ENCODE data around the gene DCAF7. TPM values are rescaled to one million over a fixed set of nuclear protein-coding genes. Genes with fewer than 3 reads are reported as not detected.

Gene DCAF7
- total and polyA plus RNA-seq, 7 experiments from 2014 or later = 26.0 to 128 (median 70.0) TPM

GRCh38 chr17:63544467-63545301 is 5.6 kb upstream of the DCAF7 start:
- Histone ChIP-seq H3K4me3 (ENCODE audit: low read length) (no peak overlapping the region), H3K27ac (ENCODE audit: low read depth, low read length) (no peak overlapping the region), H3K27me3 (ENCODE audit: control insufficient read depth in 2 of 2, insufficient read depth in 2 of 2, low read length in 2 of 2) (no peaks in the 10 kb centered on the region), H3K36me3 (ENCODE audit: control insufficient read depth in 2 of 3, insufficient read depth in 3 of 3, low read length in 3 of 3) (no peaks in the 10 kb centered on the region), H3K9me3 (ENCODE audit: control insufficient read depth in 2 of 3, low read length in 3 of 3) (no peaks in the 10 kb centered on the region), H3K4me1 (ENCODE audit: control insufficient read depth in 2 of 2, insufficient read depth in 2 of 2, low read length in 2 of 2) (no peaks in the 10 kb centered on the region)
- H3K27me3 Mint-ChIP-seq = peaks cover 3 to 13% (median 10%) of the 10 kb centered on the region in 5 donors
- no peaks in the 10 kb centered on the region for H3K9me3 Mint-ChIP-seq
- no peak overlapping the region for H3K27ac Mint-ChIP-seq
- intact Hi-C loops (cut with micrococcal nuclease) = no loop called here
- no peak overlapping the region for H3K4me3 Mint-ChIP-seq
- CTCF ChIA-PET = interaction anchor here (0.6 kb wide), 1 partner anchor 801 kb away, joined by 3 read pairs; no protein-coding TSS in a partner anchor
- POLR2A ChIA-PET = no interaction called here
- no peaks in the 10 kb centered on the region for H3K36me3 Mint-ChIP-seq
- H3K4me1 Mint-ChIP-seq = peaks cover 0 to 6% (median 3%) of the 10 kb centered on the region in 7 donors
- no peak for ATAC-seq
- no peak for DNase-seq

- intact Hi-C loops (cut with micrococcal nuclease) = no loop called here
- no peak overlapping the region for H3K4me3 Mint-ChIP-seq
- ChIA-PET CTCF (no interaction called here), POLR2A (no interaction called here)
- H3K27ac Mint-ChIP-seq = no peak overlapping the region
- peaks cover 0 to 7% (median 0%) of the 10 kb centered on the region in 3 experiments for H3K36me3 ChIP-seq (ENCODE audit: control insufficient read depth in 2 of 3, insufficient read depth in 3 of 3, low read length in 3 of 3)
- no peaks in the 10 kb centered on the region for H3K27me3 ChIP-seq (ENCODE audit: control insufficient read depth in 2 of 2, insufficient read depth in 2 of 2, low read length in 2 of 2)
- DNase-seq = no peak
- no peaks in the 10 kb centered on the region for H3K9me3 ChIP-seq (ENCODE audit: control insufficient read depth in 2 of 3, low read length in 3 of 3)
- no peak overlapping the region for H3K27ac ChIP-seq (ENCODE audit: low read depth, low read length)
- no peaks in the 10 kb centered on the region for H3K9me3 Mint-ChIP-seq
- H3K27me3 Mint-ChIP-seq = peaks cover 0 to 3% (median 0%) of the 10 kb centered on the region in 5 donors
- peaks cover 0 to 3% (median 0%) of the 10 kb centered on the region in 5 donors for H3K36me3 Mint-ChIP-seq
- H3K4me3 ChIP-seq (ENCODE audit: low read length) = no peak overlapping the region
- H3K4me1 Mint-ChIP-seq = peaks cover 3 to 14% (median 6%) of the 10 kb centered on the region in 7 donors
- ATAC-seq = no peak
- H3K4me1 ChIP-seq (ENCODE audit: control insufficient read depth in 2 of 2, insufficient read depth in 2 of 2, low read length in 2 of 2) = no peaks in the 10 kb centered on the region
Measured at GRCh38 chr17:63546308-63547082, 3.8 kb upstream of the DCAF7 start.

DNA sequence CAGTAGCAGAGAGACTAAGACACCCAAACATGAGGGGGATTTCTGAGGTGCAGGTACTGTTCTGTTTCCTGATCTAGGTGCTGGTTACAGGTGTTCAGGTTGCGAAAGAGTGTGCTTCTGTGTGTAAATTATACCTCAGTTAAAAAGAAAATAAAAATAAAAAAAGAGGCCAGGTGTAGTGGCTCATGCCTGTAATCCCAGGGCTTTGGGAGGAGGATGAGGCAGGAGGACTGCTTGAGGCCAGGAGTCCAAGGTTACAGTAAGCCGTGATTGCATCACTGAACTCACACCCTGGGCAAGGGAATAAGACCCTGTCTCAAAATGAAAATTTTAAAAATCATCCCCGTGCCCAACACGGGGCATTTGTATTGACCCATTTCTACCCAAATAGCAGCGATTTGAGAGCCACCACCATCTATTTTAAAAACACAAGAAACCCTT is 3.2 kb upstream of the DCAF7 start:
- no peak overlapping the region for H3K4me3 ChIP-seq (ENCODE audit: low read length)
- peaks cover 0 to 7% (median 0%) of the 10 kb centered on the region in 3 experiments for H3K36me3 ChIP-seq (ENCODE audit: control insufficient read depth in 2 of 3, insufficient read depth in 3 of 3, low read length in 3 of 3)
- no peaks in the 10 kb centered on the region for H3K9me3 Mint-ChIP-seq
- no peak overlapping the region for H3K27ac ChIP-seq (ENCODE audit: low read depth, low read length)
- H3K27ac Mint-ChIP-seq = peak overlapping the region in 1 of 9 donors; percentile 38
- ChIA-PET POLR2A (no interaction called here), CTCF (no interaction called here)
- H3K27me3 ChIP-seq (ENCODE audit: control insufficient read depth in 2 of 2, insufficient read depth in 2 of 2, low read length in 2 of 2) = no peaks in the 10 kb centered on the region
- H3K4me1 Mint-ChIP-seq = peaks cover 6 to 20% (median 11%) of the 10 kb centered on the region in 7 donors
- ATAC-seq (no peak), DNase-seq (no peak)
- peaks cover 0 to 2% (median 0%) of the 10 kb centered on the region in 5 donors for H3K27me3 Mint-ChIP-seq
- no peaks in the 10 kb centered on the region for H3K9me3 ChIP-seq (ENCODE audit: control insufficient read depth in 2 of 3, low read length in 3 of 3)
- H3K4me3 Mint-ChIP-seq = no peak overlapping the region
- H3K36me3 Mint-ChIP-seq = peaks cover 0 to 4% (median 0%) of the 10 kb centered on the region in 5 donors
- intact Hi-C loops (cut with micrococcal nuclease) = no loop called here
- peaks cover under 1 to 2% of the 10 kb centered on the region in 2 donors for H3K4me1 ChIP-seq (ENCODE audit: control insufficient read depth in 2 of 2, insufficient read depth in 2 of 2, low read length in 2 of 2)

- POLR2A ChIA-PET = interaction anchor here (0.5 to 2.5 kb wide), 11 partner anchors 9 to 445 kb away, joined by 3 to 13 read pairs (median 4); partner anchors contain the start of gene TACO1
- peaks cover 0 to 7% (median 5%) of the 10 kb centered on the region in 3 experiments for H3K36me3 ChIP-seq (ENCODE audit: control insufficient read depth in 2 of 3, insufficient read depth in 3 of 3, low read length in 3 of 3)
- intact Hi-C loops (cut with micrococcal nuclease) = no loop called here
Measured at GRCh38 chr17:63549289-63549945, 860 bp upstream of the DCAF7 start.

GRCh38 chr17:63550817-63551639 is 751 bp downstream of the DCAF7 start:
- H3K4me1 ChIP-seq (ENCODE audit: control insufficient read depth in 2 of 2, insufficient read depth in 2 of 2, low read length in 2 of 2) = peaks cover 18 to 34% of the 10 kb centered on the region in 2 donors
- DNase-seq (peak in 3 of 9 donors; percentile 1 to 10 (median 8)), ATAC-seq (no peak)
- peaks cover 0 to 7% (median 5%) of the 10 kb centered on the region in 3 experiments for H3K36me3 ChIP-seq (ENCODE audit: control insufficient read depth in 2 of 3, insufficient read depth in 3 of 3, low read length in 3 of 3)
- Mint-ChIP-seq H3K4me1 (peaks cover 40 to 58% (median 49%) of the 10 kb centered on the region in 7 donors), H3K9me3 (no peaks in the 10 kb centered on the region), H3K27ac (peak overlapping the region; percentile 94 to 97 (median 96)), H3K36me3 (peaks cover 0 to 16% (median 4%) of the 10 kb centered on the region in 5 donors), H3K27me3 (peaks cover 0 to 2% (median 0%) of the 10 kb centered on the region in 5 donors), H3K4me3 (peak overlapping the region; percentile 85 to 99 (median 98))
- H3K27me3 ChIP-seq (ENCODE audit: control insufficient read depth in 2 of 2, insufficient read depth in 2 of 2, low read length in 2 of 2) = no peaks in the 10 kb centered on the region
- peak overlapping the region; percentile 93 for H3K4me3 ChIP-seq (ENCODE audit: low read length)
- H3K27ac ChIP-seq (ENCODE audit: low read depth, low read length) = peak overlapping the region; percentile 90
- CTCF ChIA-PET = interaction anchor here (0.6 to 1.6 kb wide), 3 partner anchors 61 to 125 kb away, joined by 3 to 4 read pairs (median 4); no protein-coding TSS in a partner anchor
- POLR2A ChIA-PET = interaction anchor here (0.5 to 2.5 kb wide), 9 partner anchors 7 to 586 kb away, joined by 3 to 13 read pairs (median 3); partner anchors contain the start of gene TACO1
- no peaks in the 10 kb centered on the region for H3K9me3 ChIP-seq (ENCODE audit: control insufficient read depth in 2 of 3, low read length in 3 of 3)
- intact Hi-C loops (cut with micrococcal nuclease) = loop anchor here (1.0 to 5.0 kb wide), 23 partner anchors 28 to 956 kb away; partner anchors contain the start of genes CYB561 (in 2 of the 2), KCNH6 (in 2 of the 2), MAP3K3 (in 2 of the 2) and STRADA (in 2 of the 2)

More at GRCh38 chr17:63549289-63549945, 860 bp upstream of the DCAF7 start:
- CTCF ChIA-PET = interaction anchor here (0.6 to 0.9 kb wide), 4 partner anchors 18 to 164 kb away, joined by 3 to 8 read pairs (median 4); no protein-coding TSS in a partner anchor
- Histone ChIP-seq H3K9me3 (ENCODE audit: control insufficient read depth in 2 of 3, low read length in 3 of 3) (no peaks in the 10 kb centered on the region), H3K4me3 (ENCODE audit: low read length) (peak overlapping the region; percentile 93), H3K27ac (ENCODE audit: low read depth, low read length) (peak overlapping the region; percentile 90), H3K27me3 (ENCODE audit: control insufficient read depth in 2 of 2, insufficient read depth in 2 of 2, low read length in 2 of 2) (no peaks in the 10 kb centered on the region), H3K4me1 (ENCODE audit: control insufficient read depth in 2 of 2, insufficient read depth in 2 of 2, low read length in 2 of 2) (peaks cover 18 to 23% of the 10 kb centered on the region in 2 donors)
- Mint-ChIP-seq H3K27ac (peak overlapping the region; percentile 94 to 97 (median 96)), H3K36me3 (peaks cover 0 to 8% (median 3%) of the 10 kb centered on the region in 5 donors), H3K4me3 (peak overlapping the region; percentile 85 to 99 (median 98)), H3K9me3 (no peaks in the 10 kb centered on the region), H3K27me3 (peaks cover 0 to 2% (median 0%) of the 10 kb centered on the region in 5 donors), H3K4me1 (peaks cover 26 to 42% (median 33%) of the 10 kb centered on the region in 7 donors)
- ATAC-seq = no peak
- no peak for DNase-seq
